ENCODE results near the gene ELMOD3.

DNA sequence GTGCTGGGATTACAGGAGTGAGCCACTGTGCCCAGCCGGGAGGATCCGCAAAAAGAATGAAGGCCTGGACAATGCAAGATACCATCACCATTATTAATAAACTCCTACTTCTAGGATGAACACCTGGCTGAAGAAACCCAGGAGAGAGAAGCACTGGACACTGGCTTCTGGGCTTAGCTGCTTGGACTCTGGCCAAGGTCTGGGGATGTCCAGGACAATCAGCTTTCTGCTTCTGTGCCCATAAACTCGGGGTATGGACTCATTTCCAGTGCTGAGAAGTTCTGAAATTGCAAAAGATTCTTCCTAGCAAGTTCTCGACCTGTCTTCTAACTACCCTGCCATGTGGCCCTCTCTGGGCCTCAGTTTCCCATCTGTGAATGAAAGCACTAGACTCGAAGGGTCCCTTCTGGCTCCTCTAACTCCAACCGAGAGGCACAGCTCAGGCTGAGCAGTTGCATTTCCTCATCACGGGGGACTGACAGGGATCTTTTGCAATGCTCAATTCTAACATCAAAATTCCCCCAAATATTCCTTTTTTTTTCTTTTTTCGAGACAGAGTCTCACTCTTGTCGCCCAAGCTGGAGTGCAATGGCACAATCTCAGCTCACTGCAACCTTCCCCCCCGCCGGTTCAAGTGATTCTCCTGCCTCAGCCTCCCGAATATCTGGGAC lies 61.5 kb downstream of the ELMOD3 start:
- TF ChIP-seq POLR2A (IDR thresholded peaks at IDR 0.05) (no peak), EP300 (IDR thresholded peaks at IDR 0.05) (no peak), POLR2AphosphoS5 (IDR thresholded peaks at IDR 0.05) (no peak)
- TF ChIP-seq, protein P1, sequence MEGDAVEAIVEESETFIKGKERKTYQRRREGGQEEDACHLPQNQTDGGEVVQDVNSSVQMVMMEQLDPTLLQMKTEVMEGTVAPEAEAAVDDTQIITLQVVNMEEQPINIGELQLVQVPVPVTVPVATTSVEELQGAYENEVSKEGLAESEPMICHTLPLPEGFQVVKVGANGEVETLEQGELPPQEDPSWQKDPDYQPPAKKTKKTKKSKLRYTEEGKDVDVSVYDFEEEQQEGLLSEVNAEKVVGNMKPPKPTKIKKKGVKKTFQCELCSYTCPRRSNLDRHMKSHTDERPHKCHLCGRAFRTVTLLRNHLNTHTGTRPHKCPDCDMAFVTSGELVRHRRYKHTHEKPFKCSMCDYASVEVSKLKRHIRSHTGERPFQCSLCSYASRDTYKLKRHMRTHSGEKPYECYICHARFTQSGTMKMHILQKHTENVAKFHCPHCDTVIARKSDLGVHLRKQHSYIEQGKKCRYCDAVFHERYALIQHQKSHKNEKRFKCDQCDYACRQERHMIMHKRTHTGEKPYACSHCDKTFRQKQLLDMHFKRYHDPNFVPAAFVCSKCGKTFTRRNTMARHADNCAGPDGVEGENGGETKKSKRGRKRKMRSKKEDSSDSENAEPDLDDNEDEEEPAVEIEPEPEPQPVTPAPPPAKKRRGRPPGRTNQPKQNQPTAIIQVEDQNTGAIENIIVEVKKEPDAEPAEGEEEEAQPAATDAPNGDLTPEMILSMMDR (IDR thresholded peaks at IDR 0.05), result no peak

Data from suprapubic skin (tissue), 4 donors.